HG02571 (cell line): Measurements from ENCODE around the gene ATP5MK.
"Not testable (repeated sequence)": the region's sequence is repeated elsewhere in the genome, so short reads cannot be mapped to it uniquely, and the experiment has no call there.

Source experiments
- ATAC-seq: cut with Tn5 transposase; IDR thresholded peaks from one replicate; pipeline ENCODE4 v1.9.1; 2021; ENCODE audit warnings: mild to moderate bottlenecking, moderate library complexity; ENCODE audit not compliant: unreplicated experiment

ATP5MK gene

GRCh38 chr10:103397191-103397825 is 1.0 kb upstream of the ATP5MK start:
- ATAC-seq, result no peak

- ATAC-seq, result peak; percentile 4
Observed at GRCh38 chr10:103396789-103397087, 463 bp upstream of the ATP5MK start.

- no peak for ATAC-seq
Observed at GRCh38 chr10:103395754-103396066, 565 bp downstream of the ATP5MK start.

GRCh38 chr10:103394180-103394579 is 2.1 kb downstream of the ATP5MK start:
- ATAC-seq, result no peak

GRCh38 chr10:103382769-103383168 is 13.5 kb downstream of the ATP5MK start:
- no peak for ATAC-seq

- ATAC-seq, result no peak
Observed at GRCh38 chr10:103374263-103374662, 22.0 kb downstream of the ATP5MK start.

GRCh38 chr10:103373544-103373943 is 22.7 kb downstream of the ATP5MK start:
- no peak for ATAC-seq

- peak; percentile 52 for ATAC-seq
Observed at GRCh38 chr10:103367782-103368518, 28.3 kb downstream of the ATP5MK start, which contains the start of gene TAF5. TAF5 (plus strand) TSS chr10:103367976; CDS start chr10:103367990, 14 bp downstream.

GRCh38 chr10:103367379-103367781 is 28.9 kb downstream of the ATP5MK start:
- no peak for ATAC-seq

GRCh38 chr10:103360791-103361190 is 35.5 kb downstream of the ATP5MK start:
- not testable (repeated sequence) for ATAC-seq

GRCh38 chr10:103359493-103359892 is 36.8 kb downstream of the ATP5MK start:
- ATAC-seq, result not testable (repeated sequence)

GRCh38 chr10:103355906-103356599 is 40.2 kb downstream of the ATP5MK start:
- no peak for ATAC-seq

GRCh38 chr10:103354567-103354966 is 41.7 kb downstream of the ATP5MK start:
- ATAC-seq, result not testable (repeated sequence)

- ATAC-seq, result no peak
Observed at GRCh38 chr10:103353281-103353680, 43.0 kb downstream of the ATP5MK start.

- ATAC-seq, result peak; percentile 83
Observed at GRCh38 chr10:103350517-103351260, 45.6 kb downstream of the ATP5MK start, which contains the start of gene PCGF6. PCGF6 (minus strand) TSS chr10:103351140; CDS start chr10:103351066, 74 bp downstream.

- no peak for ATAC-seq
Observed at GRCh38 chr10:103350175-103350516, 46.1 kb downstream of the ATP5MK start.
